ENCODE results near the gene SEMA4C. TPM values are rescaled to one million over a fixed set of nuclear protein-coding genes. Genes with fewer than 3 reads are reported as not detected.

SEMA4C gene
- total and polyA plus RNA-seq, 2 experiments from 2014 or later, result 27.9 to 53.6 TPM

DNA sequence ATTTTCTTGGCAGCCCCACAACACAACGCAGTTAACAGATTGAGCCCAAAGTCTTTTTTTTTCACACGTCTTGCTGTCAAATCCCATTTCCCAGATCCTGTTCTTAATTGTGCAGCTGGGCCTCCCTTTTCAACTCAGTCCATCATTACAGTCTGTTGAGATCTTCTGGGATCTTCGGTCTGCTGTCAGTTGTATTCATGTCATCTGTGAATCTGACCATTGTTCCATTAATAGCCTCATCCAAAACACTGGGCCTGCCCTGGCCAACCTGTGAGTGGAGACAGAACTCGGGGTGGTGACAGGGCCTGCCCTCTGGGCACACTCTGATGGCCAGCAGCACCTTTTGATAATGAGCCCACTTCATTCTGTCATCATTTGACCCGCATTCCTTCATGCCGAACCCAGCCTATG lies 39.7 kb upstream of the SEMA4C start:
- H3K27ac ChIP-seq, result peak overlapping the region; percentile 3
- no peaks in the 10 kb centered on the region for H3K27me3 ChIP-seq
- peaks cover 34% of the 10 kb centered on the region for H3K4me1 ChIP-seq (ENCODE audit: low read depth)
- no peaks in the 10 kb centered on the region for H3K9me3 ChIP-seq (ENCODE audit: low read depth)
- DNase-seq (ENCODE audit: low read depth in 1 of 2, low spot score in 1 of 2), result peak in 1 of 2 donors; percentile 68
- TF ChIP-seq, protein P1, sequence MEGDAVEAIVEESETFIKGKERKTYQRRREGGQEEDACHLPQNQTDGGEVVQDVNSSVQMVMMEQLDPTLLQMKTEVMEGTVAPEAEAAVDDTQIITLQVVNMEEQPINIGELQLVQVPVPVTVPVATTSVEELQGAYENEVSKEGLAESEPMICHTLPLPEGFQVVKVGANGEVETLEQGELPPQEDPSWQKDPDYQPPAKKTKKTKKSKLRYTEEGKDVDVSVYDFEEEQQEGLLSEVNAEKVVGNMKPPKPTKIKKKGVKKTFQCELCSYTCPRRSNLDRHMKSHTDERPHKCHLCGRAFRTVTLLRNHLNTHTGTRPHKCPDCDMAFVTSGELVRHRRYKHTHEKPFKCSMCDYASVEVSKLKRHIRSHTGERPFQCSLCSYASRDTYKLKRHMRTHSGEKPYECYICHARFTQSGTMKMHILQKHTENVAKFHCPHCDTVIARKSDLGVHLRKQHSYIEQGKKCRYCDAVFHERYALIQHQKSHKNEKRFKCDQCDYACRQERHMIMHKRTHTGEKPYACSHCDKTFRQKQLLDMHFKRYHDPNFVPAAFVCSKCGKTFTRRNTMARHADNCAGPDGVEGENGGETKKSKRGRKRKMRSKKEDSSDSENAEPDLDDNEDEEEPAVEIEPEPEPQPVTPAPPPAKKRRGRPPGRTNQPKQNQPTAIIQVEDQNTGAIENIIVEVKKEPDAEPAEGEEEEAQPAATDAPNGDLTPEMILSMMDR (IDR thresholded peaks at IDR 0.05; ENCODE audit: low read depth, low read length), result no peak
- H3K4me3 ChIP-seq, result no peak overlapping the region
- H3K36me3 ChIP-seq, result no peaks in the 10 kb centered on the region

DNA sequence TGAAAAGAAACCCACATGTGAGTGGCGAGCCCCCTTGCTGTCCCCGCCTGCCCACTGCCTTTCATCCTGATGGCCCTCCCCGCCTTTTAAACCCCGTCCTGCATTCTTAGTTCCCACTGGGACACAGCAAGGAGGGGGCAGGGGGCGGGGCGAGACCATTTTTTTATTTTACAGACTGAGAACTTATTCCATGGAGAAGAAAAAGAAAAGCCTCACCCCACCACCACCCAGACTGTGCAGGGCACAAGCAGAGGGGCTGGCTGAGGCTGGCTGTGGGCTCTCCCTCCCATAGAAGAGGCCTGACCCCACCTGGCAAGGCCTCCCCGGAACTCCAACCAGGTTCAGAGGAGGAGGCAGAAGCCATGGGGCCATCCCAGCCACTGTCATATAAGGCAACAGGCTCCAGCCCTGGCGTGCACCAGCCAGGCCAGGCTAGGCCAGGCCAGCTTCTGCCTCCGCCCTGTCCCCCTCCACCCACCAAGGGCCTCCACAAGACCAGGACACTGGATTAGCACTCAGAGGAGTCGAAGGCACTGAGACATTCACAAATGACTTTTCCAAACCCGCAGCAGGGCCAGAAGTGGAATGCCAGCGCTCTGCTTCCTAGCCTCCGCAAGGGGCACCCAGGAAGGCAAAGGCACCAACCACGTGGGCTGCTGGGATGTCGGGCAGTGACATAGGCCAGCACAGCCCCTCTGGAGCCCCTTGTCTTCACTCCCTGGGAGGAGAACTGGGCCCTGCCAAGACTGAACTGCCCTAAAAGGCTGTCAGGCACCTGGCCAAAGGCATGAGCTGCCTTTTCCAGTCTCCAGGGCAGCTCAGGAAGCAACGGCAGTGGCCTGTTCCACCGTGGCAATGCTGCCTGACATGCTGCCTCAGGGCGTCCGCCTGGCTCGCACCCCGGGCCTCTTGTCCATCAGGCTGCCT lies 37.5 kb upstream of the SEMA4C start:
- peak; percentile 63 to 90 for DNase-seq (ENCODE audit: low read depth in 1 of 2, low spot score in 1 of 2)
- Histone ChIP-seq H3K4me3 (no peak overlapping the region), H3K27ac (peak overlapping the region; percentile 94), H3K4me1 (ENCODE audit: low read depth) (peaks cover 34% of the 10 kb centered on the region), H3K27me3 (no peaks in the 10 kb centered on the region), H3K9me3 (ENCODE audit: low read depth) (no peaks in the 10 kb centered on the region), H3K36me3 (no peaks in the 10 kb centered on the region)
- TF ChIP-seq, protein P1 (IDR thresholded peaks at IDR 0.05; ENCODE audit: low read depth, low read length), result no peak

DNA sequence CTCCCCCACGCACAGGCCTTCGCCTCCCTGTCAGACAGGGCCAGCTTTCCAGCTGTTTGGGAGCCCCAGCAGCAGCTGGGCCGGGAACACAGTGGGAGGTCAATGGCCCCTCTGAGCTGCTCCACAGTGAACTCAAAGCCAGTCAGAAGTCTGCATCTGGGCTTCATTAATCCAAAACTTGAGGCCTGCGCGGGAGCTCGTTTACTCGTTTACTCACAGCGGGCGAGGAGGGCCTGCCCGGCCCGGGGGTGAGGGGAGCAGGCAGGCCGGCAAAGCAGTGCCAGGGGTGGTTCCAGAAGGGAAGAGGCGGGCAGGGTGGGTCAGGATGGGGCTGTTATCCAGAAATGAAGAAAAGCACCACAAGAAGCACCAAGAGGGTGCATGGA lies 36.8 kb upstream of the SEMA4C start:
- TF ChIP-seq, protein P1 (IDR thresholded peaks at IDR 0.05; ENCODE audit: low read depth, low read length), result no peak
- peaks cover 34% of the 10 kb centered on the region for H3K4me1 ChIP-seq (ENCODE audit: low read depth)
- H3K36me3 ChIP-seq, result no peaks in the 10 kb centered on the region
- no peaks in the 10 kb centered on the region for H3K27me3 ChIP-seq
- no peaks in the 10 kb centered on the region for H3K9me3 ChIP-seq (ENCODE audit: low read depth)
- DNase-seq (ENCODE audit: low read depth in 1 of 2, low spot score in 1 of 2), result no peak
- peak overlapping the region; percentile 94 for H3K27ac ChIP-seq
- no peak overlapping the region for H3K4me3 ChIP-seq

DNA sequence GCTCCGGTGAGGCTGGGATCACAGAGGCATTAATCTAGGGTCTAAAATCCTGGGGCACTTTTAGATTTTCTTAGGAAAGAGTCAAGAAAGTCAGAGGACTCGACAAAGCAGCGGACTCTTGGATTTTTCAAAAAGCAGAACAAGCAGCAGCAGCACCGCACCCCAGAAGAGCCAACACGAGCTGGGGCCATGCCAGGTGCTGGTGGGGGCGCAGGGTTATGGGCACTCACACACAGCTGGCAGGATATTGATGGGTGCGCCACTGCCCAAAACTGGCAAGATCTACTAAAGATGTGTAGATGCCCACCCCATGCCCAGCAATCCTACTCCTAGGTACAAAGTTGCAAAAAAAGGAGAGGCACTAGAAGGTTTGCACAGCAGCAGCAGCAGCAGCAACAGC lies 33.9 kb upstream of the SEMA4C start:
- H3K36me3 ChIP-seq, result no peaks in the 10 kb centered on the region
- no peaks in the 10 kb centered on the region for H3K27me3 ChIP-seq
- H3K27ac ChIP-seq, result no peak overlapping the region
- peaks cover 23% of the 10 kb centered on the region for H3K4me1 ChIP-seq (ENCODE audit: low read depth)
- H3K4me3 ChIP-seq, result no peak overlapping the region
- no peak for DNase-seq (ENCODE audit: low read depth in 1 of 2, low spot score in 1 of 2)
- no peaks in the 10 kb centered on the region for H3K9me3 ChIP-seq (ENCODE audit: low read depth)
- TF ChIP-seq, protein P1 (IDR thresholded peaks at IDR 0.05; ENCODE audit: low read depth, low read length), result no peak

DNA sequence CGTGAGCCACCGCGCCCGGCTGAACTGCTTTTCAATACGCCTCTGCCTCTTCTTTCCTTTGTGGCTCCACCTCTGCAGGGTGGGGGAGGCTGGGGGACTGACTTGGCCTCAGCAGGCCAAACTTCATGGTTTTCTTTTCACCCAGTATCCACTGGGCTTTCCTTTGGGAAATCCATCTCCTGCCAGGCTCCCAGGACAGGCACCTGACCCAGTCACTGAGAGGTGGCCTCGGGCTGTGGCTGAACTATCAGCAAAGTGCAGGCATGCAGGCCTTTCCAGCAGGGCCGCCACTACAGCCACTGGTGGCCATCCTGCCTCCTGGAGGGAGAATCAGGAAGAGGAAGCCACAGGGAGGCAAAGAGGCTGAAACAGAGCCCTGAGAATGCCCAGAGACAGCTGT lies 33.4 kb upstream of the SEMA4C start:
- no peaks in the 10 kb centered on the region for H3K27me3 ChIP-seq
- H3K4me3 ChIP-seq, result no peak overlapping the region
- H3K4me1 ChIP-seq (ENCODE audit: low read depth), result peaks cover 22% of the 10 kb centered on the region
- no peak for DNase-seq (ENCODE audit: low read depth in 1 of 2, low spot score in 1 of 2)
- H3K27ac ChIP-seq, result no peak overlapping the region
- no peaks in the 10 kb centered on the region for H3K9me3 ChIP-seq (ENCODE audit: low read depth)
- TF ChIP-seq, protein P1 (IDR thresholded peaks at IDR 0.05; ENCODE audit: low read depth, low read length), result no peak
- no peaks in the 10 kb centered on the region for H3K36me3 ChIP-seq

Data from cardiac muscle cell (in vitro differentiated cells and primary cell).